Tibial nerve (tissue), 4 donors: ENCODE measurements around the gene SLC9A9. TPM values are rescaled to one million over a fixed set of nuclear protein-coding genes. Genes with fewer than 3 reads are reported as not detected.

Experiments used
- DNase-seq, 2 donors: peaks; one replicate each; pipeline ENCODE4 v3.0.0-alpha.2; 2019; ENCODE audit warnings: low spot score in 2 of 2
- H3K27ac ChIP-seq, 4 donors: fragments of 200-600 bp; sonication (generic) in 3 of 4; one replicate each; pipeline ENCODE4 v1.5.1; 2017 to 2019; ENCODE audit warnings: mild to moderate bottlenecking in 1 of 4
- H3K27me3 ChIP-seq, 2 donors: fragments of 200-600 bp; sonication (generic) in 1 of 2; one replicate each; pipeline versions ENCODE4 v1.5.1 to v1.6.0; 2017 to 2019
- H3K36me3 ChIP-seq, 3 donors: fragments of 200-600 bp; sonication (generic); one replicate each; pipeline ENCODE4 v1.5.1; 2018 to 2019
- H3K4me1 ChIP-seq, 4 donors: fragments of 200-600 bp; sonication (generic) in 3 of 4; one replicate each; pipeline ENCODE4 v1.5.1; 2017 to 2019
- H3K4me3 ChIP-seq, 4 donors: fragments of 200-600 bp; sonication (generic) in 3 of 4; one replicate each; pipeline ENCODE4 v1.5.1; 2017 to 2019; ENCODE audit warnings: mild to moderate bottlenecking in 1 of 4, moderate library complexity in 1 of 4
- H3K9me3 ChIP-seq, 4 donors: fragments of 200-600 bp; sonication (generic) in 3 of 4; one replicate each; pipeline ENCODE4 v1.5.1; 2017 to 2019
- EP300 ChIP-seq, 2 donors: sonication (generic); formaldehyde crosslinking; IDR thresholded peaks; one replicate each; pipeline ENCODE4 v1.6.1; 2017; ENCODE audit warnings: antibody characterized with exemption in 2 of 2, mild to moderate bottlenecking in 1 of 2
- POLR2A ChIP-seq, 2 donors: fragments of 450-650 bp; IDR thresholded peaks; one replicate each; pipeline ENCODE4 v1.6.1; 2017; ENCODE audit warnings: antibody characterized with exemption in 2 of 2, mild to moderate bottlenecking in 2 of 2, moderate library complexity in 2 of 2
- WGBS, 2 donors: methylation state at CpG; one replicate each; pipeline ENCODE4 v1.1.5; 2018; 5-methylcytosine and 5-hydroxymethylcytosine counted together
- total RNA-seq, 4 donors: library from RNA; depleted of rRNA; stranded (reverse); fragments of >200 nt; gene quantifications; one replicate each; pipeline ENCODE4 v1.1.0, GENCODE V29; 2016
- TF ChIP-seq, protein P1 (sequence below), 5 experiments: fragments of 200-600 bp in 3 of 5; fragments of 450-650 bp in 2 of 5; sonication (generic) in 3 of 5; IDR thresholded peaks; one replicate each; pipeline ENCODE4 v1.5.1; 2016 to 2019; ENCODE audit warnings: antibody characterized with exemption in 5 of 5, mild to moderate bottlenecking in 3 of 5, moderate library complexity in 2 of 5

Gene SLC9A9
- total RNA-seq, 4 donors from 2014 or later, result 7.6 to 11.1 (median 9.2) TPM

GRCh38 chr3:143421556-143421955 lies 426.7 kb downstream of the SLC9A9 start:
- Histone ChIP-seq H3K36me3 (no peaks in the 10 kb centered on the region), H3K4me1 (no peaks in the 10 kb centered on the region), H3K27ac (no peak overlapping the region), H3K9me3 (no peaks in the 10 kb centered on the region), H3K4me3 (no peak overlapping the region), H3K27me3 (no peaks in the 10 kb centered on the region)
- WGBS, 2 donors, result 49 to 53% methylated on average over 3 of the region's 3 CpGs
- TF ChIP-seq POLR2A (IDR thresholded peaks at IDR 0.05) (no peak), EP300 (IDR thresholded peaks at IDR 0.05) (no peak)
- TF ChIP-seq, protein P1, sequence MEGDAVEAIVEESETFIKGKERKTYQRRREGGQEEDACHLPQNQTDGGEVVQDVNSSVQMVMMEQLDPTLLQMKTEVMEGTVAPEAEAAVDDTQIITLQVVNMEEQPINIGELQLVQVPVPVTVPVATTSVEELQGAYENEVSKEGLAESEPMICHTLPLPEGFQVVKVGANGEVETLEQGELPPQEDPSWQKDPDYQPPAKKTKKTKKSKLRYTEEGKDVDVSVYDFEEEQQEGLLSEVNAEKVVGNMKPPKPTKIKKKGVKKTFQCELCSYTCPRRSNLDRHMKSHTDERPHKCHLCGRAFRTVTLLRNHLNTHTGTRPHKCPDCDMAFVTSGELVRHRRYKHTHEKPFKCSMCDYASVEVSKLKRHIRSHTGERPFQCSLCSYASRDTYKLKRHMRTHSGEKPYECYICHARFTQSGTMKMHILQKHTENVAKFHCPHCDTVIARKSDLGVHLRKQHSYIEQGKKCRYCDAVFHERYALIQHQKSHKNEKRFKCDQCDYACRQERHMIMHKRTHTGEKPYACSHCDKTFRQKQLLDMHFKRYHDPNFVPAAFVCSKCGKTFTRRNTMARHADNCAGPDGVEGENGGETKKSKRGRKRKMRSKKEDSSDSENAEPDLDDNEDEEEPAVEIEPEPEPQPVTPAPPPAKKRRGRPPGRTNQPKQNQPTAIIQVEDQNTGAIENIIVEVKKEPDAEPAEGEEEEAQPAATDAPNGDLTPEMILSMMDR (IDR thresholded peaks at IDR 0.05), result no peak
- no peak for DNase-seq

GRCh38 chr3:143419611-143420010 lies 428.7 kb downstream of the SLC9A9 start:
- WGBS, 2 donors, result 91 to 93% methylated on average over 3 of the region's 3 CpGs

GRCh38 chr3:143418391-143418790 lies 429.9 kb downstream of the SLC9A9 start:
- Histone ChIP-seq H3K9me3 (peaks cover 0 to 6% (median 0%) of the 10 kb centered on the region in 4 donors), H3K4me3 (no peak overlapping the region), H3K27ac (no peak overlapping the region), H3K4me1 (no peaks in the 10 kb centered on the region), H3K36me3 (no peaks in the 10 kb centered on the region), H3K27me3 (no peaks in the 10 kb centered on the region)
- 93 to 96% methylated on average over 3 of the region's 3 CpGs for WGBS, 2 donors
- TF ChIP-seq EP300 (IDR thresholded peaks at IDR 0.05) (no peak), POLR2A (IDR thresholded peaks at IDR 0.05) (no peak)
- TF ChIP-seq, protein P1 (IDR thresholded peaks at IDR 0.05), result no peak
- no peak for DNase-seq

More at GRCh38 chr3:143419611-143420010, 428.7 kb downstream of the SLC9A9 start:
- DNase-seq, result no peak
- Histone ChIP-seq H3K27ac (no peak overlapping the region), H3K4me3 (no peak overlapping the region), H3K4me1 (no peaks in the 10 kb centered on the region), H3K9me3 (peaks cover 0 to 6% (median 0%) of the 10 kb centered on the region in 4 donors), H3K27me3 (no peaks in the 10 kb centered on the region), H3K36me3 (no peaks in the 10 kb centered on the region)
- TF ChIP-seq POLR2A (IDR thresholded peaks at IDR 0.05), result no peak
- TF ChIP-seq, protein P1 (IDR thresholded peaks at IDR 0.05), result no peak

DNA sequence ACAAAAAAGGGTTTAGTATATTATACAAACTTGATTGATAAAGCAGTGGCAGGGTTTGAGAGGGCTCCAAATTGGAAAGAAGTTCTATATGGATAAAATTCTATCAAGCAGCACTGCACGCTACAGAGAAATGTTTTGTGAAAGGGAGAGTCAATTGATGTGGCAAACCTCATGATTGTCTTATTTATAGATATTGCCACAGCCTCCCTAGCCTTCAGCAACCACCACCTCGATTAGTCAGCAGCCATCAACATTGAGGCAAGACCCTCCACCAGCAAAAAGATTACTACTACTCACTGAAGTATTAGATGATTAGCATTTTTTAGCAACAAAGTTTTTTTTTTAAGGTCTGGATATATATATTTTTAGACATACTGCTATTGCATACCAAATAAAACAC lies 432.0 kb downstream of the SLC9A9 start:
- WGBS, 2 donors, result 89 to 95% methylated on average over 2 of the region's 2 CpGs

GRCh38 chr3:143414571-143415253 lies 433.6 kb downstream of the SLC9A9 start:
- Histone ChIP-seq H3K4me3 (no peak overlapping the region), H3K36me3 (no peaks in the 10 kb centered on the region), H3K4me1 (no peaks in the 10 kb centered on the region), H3K9me3 (peaks cover 0 to 6% (median 0%) of the 10 kb centered on the region in 4 donors), H3K27me3 (no peaks in the 10 kb centered on the region), H3K27ac (no peak overlapping the region)
- TF ChIP-seq POLR2A (IDR thresholded peaks at IDR 0.05) (no peak), EP300 (IDR thresholded peaks at IDR 0.05) (no peak)
- TF ChIP-seq, protein P1 (IDR thresholded peaks at IDR 0.05), result no peak
- DNase-seq, result no peak
- WGBS, 2 donors, result 71 to 77% methylated on average over 2 of the region's 2 CpGs

More for the DNA sequence above, 432.0 kb downstream of the SLC9A9 start:
- no peak for DNase-seq
- Histone ChIP-seq H3K4me3 (no peak overlapping the region), H3K9me3 (peaks cover 0 to 6% (median 0%) of the 10 kb centered on the region in 4 donors), H3K36me3 (no peaks in the 10 kb centered on the region), H3K4me1 (no peaks in the 10 kb centered on the region), H3K27me3 (no peaks in the 10 kb centered on the region), H3K27ac (no peak overlapping the region)
- TF ChIP-seq EP300 (IDR thresholded peaks at IDR 0.05), result no peak
- TF ChIP-seq, protein P1 (IDR thresholded peaks at IDR 0.05), result no peak
- TF ChIP-seq POLR2A (IDR thresholded peaks at IDR 0.05), result no peak
